HG03460 (cell line): ENCODE measurements around the gene NRP1.
"Not testable (repeated sequence)": the region's sequence is repeated elsewhere in the genome, so short reads cannot be mapped to it uniquely, and the experiment has no call there.

Experiments used
- ATAC-seq: cut with Tn5 transposase; IDR thresholded peaks from one replicate; pipeline ENCODE4 v1.9.1; 2021; ENCODE audit not compliant: unreplicated experiment

The NRP1 gene

GRCh38 chr10:33325929-33326328 is 8.5 kb downstream of the NRP1 start:
- no peak for ATAC-seq

DNA sequence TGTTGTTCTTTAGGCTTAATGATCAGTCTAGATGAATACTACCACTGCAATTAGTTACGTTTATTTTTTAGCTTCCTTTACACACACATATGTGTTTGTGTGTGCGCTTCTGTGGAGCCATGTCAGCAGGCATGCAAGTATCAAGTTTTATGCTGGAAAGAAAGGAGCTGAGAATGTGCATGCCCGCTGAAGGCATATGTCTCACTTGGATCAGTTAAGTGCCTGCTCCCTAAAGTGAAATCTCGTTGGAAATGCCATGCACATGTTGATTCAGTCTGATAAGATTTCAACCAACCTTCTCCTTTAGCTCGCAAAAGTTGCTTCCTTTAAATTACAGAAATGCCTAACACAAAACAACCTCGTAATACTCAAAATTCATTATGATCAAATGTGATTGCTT is 10.7 kb downstream of the NRP1 start:
- ATAC-seq, result no peak

DNA sequence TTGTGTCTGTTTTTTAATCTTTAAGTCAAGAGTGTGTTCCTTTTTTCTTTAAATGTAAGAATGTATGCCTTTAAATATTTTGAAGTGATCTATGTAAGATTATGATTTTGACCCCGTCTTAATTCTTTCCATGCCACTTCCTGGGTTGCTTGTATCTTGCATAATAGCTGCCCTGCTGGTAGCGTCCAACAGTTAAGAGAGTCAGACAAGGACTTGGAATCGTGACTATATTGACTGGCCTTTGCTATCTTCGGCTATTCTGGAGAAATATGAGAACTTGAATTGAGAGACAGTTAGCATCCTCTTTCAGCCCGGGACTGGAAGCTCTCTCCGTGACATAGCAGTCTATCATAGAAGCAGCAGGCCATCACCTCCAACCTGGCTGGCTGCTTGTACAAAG is 13.0 kb downstream of the NRP1 start:
- no peak for ATAC-seq

DNA sequence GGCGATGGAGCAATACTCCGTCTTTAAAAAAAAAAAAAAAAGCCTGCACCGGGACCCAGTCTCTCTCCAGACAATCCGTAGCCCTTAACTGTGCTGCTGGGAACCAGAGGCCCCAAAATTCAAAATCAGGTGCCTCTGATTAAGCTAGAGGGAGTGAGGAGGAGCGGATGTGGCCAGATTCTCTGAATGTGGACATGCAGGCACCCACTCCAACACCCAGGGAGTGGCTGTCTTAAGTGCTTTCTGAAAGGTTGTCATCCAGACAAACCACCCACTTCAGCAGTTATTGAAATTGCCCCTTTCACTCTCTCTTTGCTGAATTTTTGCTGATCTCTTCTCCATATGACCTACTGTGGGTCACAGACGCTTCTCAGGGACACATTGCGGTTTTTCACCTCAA is 14.2 kb downstream of the NRP1 start:
- no peak for ATAC-seq

DNA sequence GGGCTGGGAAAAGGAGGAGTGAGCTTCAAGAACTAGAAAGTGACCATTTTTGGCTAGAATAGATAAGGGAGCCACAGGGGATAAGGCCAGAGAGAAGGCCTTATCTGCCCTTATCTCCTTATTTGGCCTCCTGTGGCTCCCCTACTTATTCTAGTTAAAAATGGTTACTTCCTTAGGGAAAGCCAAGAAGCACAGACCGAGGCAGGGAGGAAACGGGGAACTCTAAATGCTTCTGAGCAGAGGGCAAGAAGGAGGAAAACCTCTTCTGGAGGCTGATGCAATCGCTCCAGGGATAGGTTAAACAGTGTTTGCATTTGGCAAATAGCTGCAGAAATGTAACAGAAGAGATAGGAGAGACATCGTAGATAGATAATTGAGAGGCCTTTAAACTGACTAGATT is 18.6 kb downstream of the NRP1 start:
- ATAC-seq, result no peak

GRCh38 chr10:33314811-33315561 is 19.5 kb downstream of the NRP1 start:
- ATAC-seq, result no peak

DNA sequence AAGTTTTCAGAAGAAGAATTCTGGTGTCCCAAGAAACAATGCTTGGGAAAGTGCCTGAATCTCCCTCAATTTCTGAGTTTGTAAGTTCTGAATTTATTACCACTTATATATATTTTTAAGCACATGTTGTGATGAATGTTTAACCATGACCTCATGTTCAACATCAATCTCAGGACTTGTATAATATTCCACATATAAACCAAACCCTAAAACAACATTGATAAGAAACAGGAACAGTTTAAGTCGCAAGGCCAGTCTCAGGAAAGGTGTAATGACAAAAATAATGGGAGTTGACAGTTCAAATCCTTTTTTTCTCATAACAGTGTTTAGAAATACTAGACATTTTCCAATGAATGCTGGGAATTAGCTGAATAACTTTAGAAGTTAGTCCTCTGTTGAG is 22.8 kb downstream of the NRP1 start:
- ATAC-seq, result no peak

- no peak for ATAC-seq
Measured at GRCh38 chr10:33310853-33311252, 23.6 kb downstream of the NRP1 start.

DNA sequence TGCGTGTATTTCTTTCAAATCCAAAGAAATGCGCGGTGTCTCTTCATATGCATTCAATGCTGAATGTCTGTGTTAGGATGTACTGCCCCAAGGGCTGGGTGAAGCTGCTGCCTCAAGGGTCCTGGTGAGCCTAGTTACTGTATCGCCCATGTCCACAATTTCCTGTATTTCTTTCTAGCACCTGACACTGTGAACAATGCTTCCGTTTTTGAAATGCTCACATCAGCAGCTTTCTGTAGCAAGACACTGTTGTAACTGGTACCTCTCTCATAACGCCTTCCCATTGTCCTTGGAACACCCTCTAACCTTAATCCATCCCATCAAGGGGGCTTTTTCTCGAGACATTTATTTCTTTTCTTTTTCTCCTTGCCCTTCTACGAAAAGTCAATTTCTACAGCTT is 25.1 kb downstream of the NRP1 start:
- ATAC-seq, result no peak

- ATAC-seq, result no peak
Measured at GRCh38 chr10:33307835-33308234, 26.6 kb downstream of the NRP1 start.

- no peak for ATAC-seq
Measured at GRCh38 chr10:33306701-33307519, 27.6 kb downstream of the NRP1 start.

GRCh38 chr10:33306126-33306525 is 28.3 kb downstream of the NRP1 start:
- no peak for ATAC-seq

DNA sequence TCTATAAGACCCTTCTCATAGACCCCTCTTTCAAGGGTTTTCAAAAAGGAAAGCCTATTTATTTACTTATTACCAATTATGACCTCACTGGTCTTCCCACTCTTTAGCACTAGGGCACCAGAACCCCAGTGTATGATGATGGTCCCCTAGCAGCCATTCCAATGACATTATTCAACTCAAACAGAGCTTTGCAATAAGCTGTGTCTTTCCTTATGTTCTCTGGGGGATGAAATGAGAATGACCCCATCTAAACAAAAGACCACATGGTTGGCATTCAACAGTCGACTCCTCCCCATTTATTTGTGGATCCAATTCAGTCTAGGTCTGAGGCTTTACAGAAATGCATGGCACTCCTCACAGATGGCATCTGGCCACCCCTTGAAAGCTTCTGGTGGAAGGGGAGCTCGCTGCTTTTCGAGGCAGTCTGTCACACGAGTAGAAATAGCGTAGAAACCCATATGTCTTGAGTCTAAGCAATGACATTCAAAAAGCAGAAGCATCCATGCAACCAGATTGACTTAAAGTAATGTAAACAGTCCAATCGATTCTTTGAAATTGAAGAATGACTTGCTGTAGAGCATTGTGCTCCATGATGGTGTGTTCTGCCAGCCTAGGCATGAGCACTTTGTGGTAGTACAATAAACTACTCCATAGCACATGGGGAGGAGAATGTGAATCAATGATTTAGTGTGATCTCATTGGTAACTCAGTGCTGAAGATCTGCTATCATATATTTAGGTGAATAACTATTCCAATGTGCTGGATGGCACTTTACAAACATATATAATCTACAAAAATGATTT is 29.8 kb downstream of the NRP1 start:
- ATAC-seq, result no peak

GRCh38 chr10:33303988-33304387 is 30.5 kb downstream of the NRP1 start:
- no peak for ATAC-seq

- no peak for ATAC-seq
Measured at GRCh38 chr10:33302208-33302829, 32.1 kb downstream of the NRP1 start.

DNA sequence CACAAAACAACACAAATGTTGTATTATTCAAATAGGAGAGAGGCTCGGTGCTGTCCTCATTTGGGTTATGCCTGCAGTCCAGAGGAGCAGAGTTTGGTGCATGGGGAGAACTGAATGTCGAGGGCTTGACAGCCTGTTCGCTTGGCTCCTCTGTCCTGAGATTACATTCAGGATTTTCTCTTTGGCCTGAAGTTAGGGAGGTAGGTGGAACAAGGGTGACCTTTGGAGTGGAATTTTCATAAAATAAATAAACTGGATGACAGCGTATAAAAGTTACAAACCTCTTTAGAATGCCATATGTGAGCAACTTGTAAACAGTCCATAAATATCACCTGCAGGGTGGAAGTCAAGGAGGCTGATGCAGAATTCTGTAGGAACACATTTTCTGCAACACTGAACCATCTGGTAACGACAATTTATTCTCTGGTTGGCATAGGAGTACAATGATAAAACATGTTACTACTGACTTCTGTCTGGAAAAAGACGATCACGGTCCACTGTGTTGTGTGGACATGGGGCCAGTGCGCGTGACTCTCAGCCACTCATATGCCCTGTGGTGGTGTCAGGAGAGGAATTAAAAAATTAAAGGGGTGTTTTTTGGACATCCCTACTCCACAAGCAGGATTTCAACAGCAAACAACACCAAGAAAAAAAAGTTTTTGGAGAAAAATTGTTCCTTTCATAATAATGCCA is 33.2 kb downstream of the NRP1 start:
- ATAC-seq, result no peak

DNA sequence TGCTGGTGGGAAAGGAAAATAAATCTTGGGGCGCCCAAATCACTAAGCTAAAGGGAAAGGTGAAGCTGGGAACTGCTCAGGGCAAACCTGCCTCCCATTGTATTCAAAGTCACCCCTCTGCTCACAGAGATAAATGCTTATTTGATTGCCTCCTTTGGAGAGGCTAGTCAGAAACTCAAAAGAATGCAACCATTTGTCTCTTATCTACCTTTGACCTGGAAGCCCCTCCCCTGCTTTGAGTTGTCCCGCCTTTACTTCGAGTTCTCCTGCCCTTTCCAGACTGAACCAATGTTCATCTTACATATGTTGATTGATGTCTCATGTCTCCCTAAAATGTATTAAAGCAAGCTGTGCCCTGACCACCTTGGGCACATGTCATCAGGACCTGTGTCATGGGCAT is 33.9 kb downstream of the NRP1 start:
- not testable (repeated sequence) for ATAC-seq

- no peak for ATAC-seq
Measured at GRCh38 chr10:33298893-33299292, 35.6 kb downstream of the NRP1 start.

DNA sequence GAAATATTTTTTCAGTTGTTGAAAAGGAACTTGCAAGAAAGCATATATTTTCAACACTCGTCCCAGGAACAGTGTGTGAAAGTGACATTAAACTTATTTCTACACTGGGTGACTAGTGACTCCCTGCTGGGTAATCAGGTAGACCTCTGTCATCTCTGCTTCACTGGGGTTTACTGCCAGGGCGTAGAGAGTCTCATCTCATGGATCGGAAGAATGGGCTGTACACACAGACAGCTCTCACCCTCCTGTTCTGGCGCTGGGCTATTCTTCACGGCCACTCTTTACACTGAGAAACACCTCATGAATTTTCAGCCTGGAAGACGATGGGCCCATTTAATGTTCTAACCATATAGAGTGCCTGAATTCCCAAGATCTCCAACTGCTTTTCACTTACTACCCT is 36.4 kb downstream of the NRP1 start:
- ATAC-seq, result no peak

DNA sequence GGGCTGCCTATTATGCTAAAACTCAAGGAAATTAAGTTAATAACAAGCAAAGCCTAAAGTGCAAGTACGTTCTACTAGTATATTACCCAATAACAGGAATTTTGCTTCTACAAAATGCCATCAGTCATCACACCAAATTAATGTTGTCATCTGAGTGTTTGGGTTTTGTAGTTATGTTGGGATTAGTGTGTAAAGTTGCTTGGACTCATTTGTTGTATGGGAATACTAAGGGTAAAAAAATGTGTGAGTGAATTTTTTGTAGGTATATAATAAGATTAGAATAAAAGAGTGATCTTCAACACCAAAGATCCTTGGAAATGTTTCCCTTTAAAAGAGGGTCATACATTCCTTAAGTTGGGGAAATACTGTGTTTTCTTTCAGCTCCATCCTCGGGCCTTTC is 38.6 kb downstream of the NRP1 start:
- no peak for ATAC-seq
